Keratinocyte (primary cell): ENCODE data around the gene PCBD1. TPM values are rescaled to one million over a fixed set of nuclear protein-coding genes. Genes with fewer than 3 reads are reported as not detected.

ENCODE experiments used
- DNase-seq: peaks from one replicate; pipeline ENCODE4 v3.0.0-alpha.2; 2011; ENCODE audit warnings: low read depth, missing footprints, low spot score
- FAIRE-seq: peaks from 2 replicates; lab custom pipeline; 2011; peaks lifted over from hg19 to GRCh38; lab: Jason Lieb, UNC
- H2AFZ ChIP-seq: 2 replicates; pipeline ENCODE4 v1.6.0; 2012; ENCODE audit warnings: low read length, control low read depth, inconsistent platforms; ENCODE audit not compliant: control insufficient read depth
- H3K27ac ChIP-seq: 2 replicates; pipeline ENCODE4 v1.5.1; 2011; ENCODE audit warnings: low read length; ENCODE audit not compliant: control insufficient read depth, insufficient read depth
- H3K27me3 ChIP-seq: 3 replicates; pipeline ENCODE4 v1.6.0; 2011; ENCODE audit warnings: low read length; ENCODE audit not compliant: control insufficient read depth, insufficient read depth; ENCODE audit errors: extremely low read depth
- H3K36me3 ChIP-seq, 2 experiments: 2 replicates in 1 of 2; 3 replicates in 1 of 2; pipeline ENCODE4 v1.5.1; 2011; ENCODE audit warnings: low read length in 2 of 2, mild to moderate bottlenecking in 1 of 2; ENCODE audit not compliant: control insufficient read depth in 2 of 2, insufficient read depth in 2 of 2; ENCODE audit errors: extremely low read depth in 1 of 2
- H3K4me1 ChIP-seq: 3 replicates; pipeline ENCODE4 v1.5.1; 2011; ENCODE audit warnings: low read length; ENCODE audit not compliant: control insufficient read depth, insufficient read depth; ENCODE audit errors: extremely low read depth
- H3K4me2 ChIP-seq: 3 replicates; pipeline ENCODE4 v1.6.0; 2011; ENCODE audit warnings: low read depth, low read length; ENCODE audit not compliant: control insufficient read depth, insufficient read depth; ENCODE audit errors: extremely low read depth
- H3K4me3 ChIP-seq, 3 experiments: fragments of 200-600 bp in 1 of 3; sonication (generic) in 1 of 3; 2 replicates in 2 of 3; 3 replicates in 1 of 3; pipeline ENCODE4 v1.5.1; 2011 to 2016; ENCODE audit warnings: low read length in 3 of 3, mild to moderate bottlenecking in 3 of 3, control low read depth in 2 of 3, inconsistent platforms in 1 of 3, low read depth in 1 of 3, mixed read lengths in 1 of 3, mixed run types in 1 of 3, moderate library complexity in 1 of 3; ENCODE audit not compliant: control insufficient read depth in 2 of 3, insufficient read depth in 2 of 3; ENCODE audit errors: extremely low read depth in 1 of 3
- H3K79me2 ChIP-seq: 2 replicates; pipeline ENCODE4 v1.6.0; 2012; ENCODE audit warnings: low read length; ENCODE audit not compliant: control insufficient read depth, insufficient read depth
- H3K9ac ChIP-seq: 3 replicates; pipeline ENCODE4 v1.6.0; 2011; ENCODE audit warnings: low read length; ENCODE audit not compliant: control insufficient read depth, insufficient read depth; ENCODE audit errors: extremely low read depth
- H3K9me1 ChIP-seq: 3 replicates; pipeline ENCODE4 v1.6.0; 2011; ENCODE audit warnings: low read length; ENCODE audit not compliant: control insufficient read depth, insufficient read depth; ENCODE audit errors: extremely low read depth
- H3K9me3 ChIP-seq: 2 replicates; pipeline ENCODE4 v1.5.1; 2012; ENCODE audit warnings: low read depth, low read length; ENCODE audit not compliant: control insufficient read depth
- H4K20me1 ChIP-seq: 3 replicates; pipeline ENCODE4 v1.6.0; 2011; ENCODE audit warnings: low read length; ENCODE audit not compliant: control insufficient read depth, insufficient read depth; ENCODE audit errors: extremely low read depth
- CTCF ChIP-seq, 3 experiments: IDR thresholded peaks in 1 of 3; conservative IDR thresholded peaks in 1 of 3; optimal IDR thresholded peaks in 1 of 3; 2 replicates in 2 of 3; 3 replicates in 1 of 3; pipeline versions ENCODE3 to v1.5.1; 2011; ENCODE audit warnings: low read length in 3 of 3, mild to moderate bottlenecking in 3 of 3, moderate library complexity in 2 of 3, control low read depth in 1 of 3, inconsistent platforms in 1 of 3; ENCODE audit not compliant: insufficient read depth in 2 of 3; ENCODE audit errors: extremely low read depth in 1 of 3
- EZH2 ChIP-seq: IDR thresholded peaks from one replicate; pipeline ENCODE4 v1.6.1; 2012; ENCODE audit warnings: inconsistent platforms, mild to moderate bottlenecking, low read length, moderate library complexity
- dilution Hi-C: fragments of 300-500 bp; cut with MboI; formaldehyde crosslinking; loops from one replicate; pipeline ENCODE4 v1.7.0; 2020; ENCODE audit warnings: low sequenced_read_pairs; ENCODE audit not compliant: extremely low pct_ligation_motif_present
- polyA plus RNA-seq, 5 experiments: library from polyadenylated mRNA; depleted of rRNA in 3 of 5; stranded (reverse) in 3 of 5; stranded (forward) in 1 of 5; unstranded in 1 of 5; fragments of >200 nt; gene quantifications; 1 replicate in 1 of 5; 2 replicates in 3 of 5; 3 replicates in 1 of 5; pipeline versions ENCODE4 v1.2.1 to v1.2.3, GENCODE V29; 2011 to 2012; ENCODE audit warnings: missing spikeins in 2 of 5, low read depth in 1 of 5, low replicate concordance in 1 of 5

PCBD1 gene
- polyA plus RNA-seq, 1 donor (not counting 4 experiments of a cell fraction or from before 2014, with no cell fraction given): 41.5 TPM

- no peak overlapping the region for H2AFZ ChIP-seq
- no peaks in the 10 kb centered on the region for H3K79me2 ChIP-seq
- no peaks in the 10 kb centered on the region for H3K9me3 ChIP-seq
- peaks cover 12% of the 10 kb centered on the region for H3K4me1 ChIP-seq
- no peak for FAIRE-seq
- no peak overlapping the region for H3K4me3 ChIP-seq
- DNase-seq: no peak
- H3K36me3 ChIP-seq: no peaks in the 10 kb centered on the region
- H4K20me1 ChIP-seq: peaks cover 8% of the 10 kb centered on the region
- H3K4me2 ChIP-seq: no peak overlapping the region
- peaks cover 30% of the 10 kb centered on the region for H3K27me3 ChIP-seq
- no peaks in the 10 kb centered on the region for H3K9me1 ChIP-seq
- no peak overlapping the region for H3K27ac ChIP-seq
- TF ChIP-seq EZH2 (no peak), CTCF (optimal IDR thresholded peaks at IDR 0.05 in 1 of 3, IDR thresholded peaks at IDR 0.05 in 1 of 3, conservative IDR thresholded peaks at IDR 0.05 in 1 of 3; ENCODE audit: extremely low read depth in 1 of 3, insufficient read depth in 2 of 3, low read length in 3 of 3) (no peak)
- no peak overlapping the region for H3K9ac ChIP-seq
- dilution Hi-C loops: no loop called here
Measured at GRCh38 chr10:70932392-70933196, 44.2 kb upstream of the PCBD1 start.

GRCh38 chr10:70931168-70931815 is 42.9 kb upstream of the PCBD1 start:
- H3K27me3 ChIP-seq: peaks cover 27% of the 10 kb centered on the region
- no peak overlapping the region for H2AFZ ChIP-seq
- DNase-seq: peak; percentile 15
- H3K9me1 ChIP-seq: no peaks in the 10 kb centered on the region
- dilution Hi-C loops: no loop called here
- H3K36me3 ChIP-seq: no peaks in the 10 kb centered on the region
- peak overlapping the region; percentile 53 for H3K4me2 ChIP-seq
- peak; percentile 91 for FAIRE-seq
- H4K20me1 ChIP-seq: peaks cover 11% of the 10 kb centered on the region
- H3K9ac ChIP-seq: no peak overlapping the region
- no peak overlapping the region for H3K27ac ChIP-seq
- no peak overlapping the region for H3K4me3 ChIP-seq
- peaks cover 12% of the 10 kb centered on the region for H3K4me1 ChIP-seq
- H3K79me2 ChIP-seq: no peaks in the 10 kb centered on the region
- TF ChIP-seq CTCF (optimal IDR thresholded peaks at IDR 0.05 in 1 of 3, IDR thresholded peaks at IDR 0.05 in 1 of 3, conservative IDR thresholded peaks at IDR 0.05 in 1 of 3; ENCODE audit: extremely low read depth in 1 of 3, insufficient read depth in 2 of 3, low read length in 3 of 3) (no peak), EZH2 (no peak)
- no peaks in the 10 kb centered on the region for H3K9me3 ChIP-seq
